ENCODE data around the gene RBM28. TPM values are rescaled to one million over a fixed set of nuclear protein-coding genes. Genes with fewer than 3 reads are reported as not detected.

The RBM28 gene
- polyA plus RNA-seq, 1 experiment = 14.8 TPM

DNA sequence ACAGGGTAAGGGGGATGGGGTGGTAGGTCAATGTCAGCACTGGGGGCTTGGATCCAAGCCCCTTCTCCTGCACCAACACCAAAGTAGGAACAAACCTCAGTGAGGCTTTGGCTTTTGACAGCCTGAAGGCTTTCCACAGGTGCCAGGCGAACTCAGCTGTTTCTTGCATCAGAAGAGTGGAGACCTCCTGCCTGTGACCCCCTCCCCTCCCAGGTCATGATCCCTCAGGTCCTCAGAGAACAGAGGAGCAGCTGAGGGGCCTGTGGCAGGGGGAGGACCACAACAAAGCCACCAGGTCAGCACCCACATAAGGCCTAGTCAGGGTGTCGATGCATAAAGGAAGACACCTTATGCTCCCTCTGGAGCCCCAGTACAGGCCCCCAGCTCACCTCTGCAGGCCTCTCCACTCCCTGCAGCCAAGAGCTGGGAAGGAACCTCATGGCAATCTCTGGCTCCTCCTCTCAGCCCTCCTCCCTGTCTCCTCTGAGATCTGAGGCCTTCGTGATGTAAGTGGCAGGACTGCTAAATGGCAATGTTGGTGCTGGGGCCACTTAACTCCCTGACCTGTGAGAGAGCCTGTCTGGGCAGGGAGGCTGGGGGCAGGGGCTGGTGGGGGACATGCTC lies 36.9 kb upstream of the RBM28 start:
- Histone ChIP-seq H3K27me3 (ENCODE audit: control insufficient read depth, insufficient read depth, low read length) (peaks cover 2% of the 10 kb centered on the region), H3K4me3 (ENCODE audit: low read depth, low read length) (no peak overlapping the region), H3K36me3 (ENCODE audit: control insufficient read depth, insufficient read depth, low read length) (no peaks in the 10 kb centered on the region)
- TF ChIP-seq, protein P1, sequence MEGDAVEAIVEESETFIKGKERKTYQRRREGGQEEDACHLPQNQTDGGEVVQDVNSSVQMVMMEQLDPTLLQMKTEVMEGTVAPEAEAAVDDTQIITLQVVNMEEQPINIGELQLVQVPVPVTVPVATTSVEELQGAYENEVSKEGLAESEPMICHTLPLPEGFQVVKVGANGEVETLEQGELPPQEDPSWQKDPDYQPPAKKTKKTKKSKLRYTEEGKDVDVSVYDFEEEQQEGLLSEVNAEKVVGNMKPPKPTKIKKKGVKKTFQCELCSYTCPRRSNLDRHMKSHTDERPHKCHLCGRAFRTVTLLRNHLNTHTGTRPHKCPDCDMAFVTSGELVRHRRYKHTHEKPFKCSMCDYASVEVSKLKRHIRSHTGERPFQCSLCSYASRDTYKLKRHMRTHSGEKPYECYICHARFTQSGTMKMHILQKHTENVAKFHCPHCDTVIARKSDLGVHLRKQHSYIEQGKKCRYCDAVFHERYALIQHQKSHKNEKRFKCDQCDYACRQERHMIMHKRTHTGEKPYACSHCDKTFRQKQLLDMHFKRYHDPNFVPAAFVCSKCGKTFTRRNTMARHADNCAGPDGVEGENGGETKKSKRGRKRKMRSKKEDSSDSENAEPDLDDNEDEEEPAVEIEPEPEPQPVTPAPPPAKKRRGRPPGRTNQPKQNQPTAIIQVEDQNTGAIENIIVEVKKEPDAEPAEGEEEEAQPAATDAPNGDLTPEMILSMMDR (IDR thresholded peaks at IDR 0.05; ENCODE audit: insufficient read depth, low read depth, low read length) = no peak
- ChIA-PET POLR2A (no interaction called here), CTCF (interaction anchor here (0.8 to 16.7 kb wide), 4 partner anchors 9 to 33 kb away, joined by 3 to 422 read pairs (median 11); partner anchors contain the start of gene RBM28)
- DNase-seq (ENCODE audit: low read depth) = no peak

DNA sequence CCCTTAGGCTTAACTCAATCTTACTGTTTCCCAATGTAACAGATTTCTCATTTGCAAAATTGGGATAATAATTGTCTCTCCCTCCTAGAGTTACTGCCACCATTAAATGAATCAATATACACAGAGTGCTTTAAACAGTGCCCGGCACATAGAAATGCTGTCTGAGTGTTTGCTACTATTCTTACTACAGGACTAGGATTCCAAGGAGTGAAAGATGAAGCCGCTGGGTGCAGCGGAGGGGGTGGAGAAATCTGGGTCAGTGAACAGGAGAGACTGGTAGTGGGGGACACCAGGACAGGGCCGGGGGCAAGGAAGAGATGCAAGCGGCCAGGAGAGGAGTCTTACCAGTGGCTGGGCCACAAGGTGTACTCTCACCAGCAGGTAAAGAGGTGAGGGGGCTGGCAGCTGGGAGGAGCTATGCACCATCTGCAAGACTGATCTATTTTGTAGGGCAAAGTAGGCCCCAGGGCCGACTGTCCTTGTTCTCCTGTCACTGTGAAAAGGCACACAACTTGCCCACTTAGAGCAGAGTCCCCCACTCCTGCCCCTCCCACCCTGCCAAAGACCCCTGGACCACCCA lies 36.3 kb upstream of the RBM28 start:
- TF ChIP-seq, protein P1 (IDR thresholded peaks at IDR 0.05; ENCODE audit: insufficient read depth, low read depth, low read length) = no peak
- peaks cover 2% of the 10 kb centered on the region for H3K27me3 ChIP-seq (ENCODE audit: control insufficient read depth, insufficient read depth, low read length)
- CTCF ChIA-PET = interaction anchor here (0.8 to 16.7 kb wide), 4 partner anchors 9 to 33 kb away, joined by 3 to 422 read pairs (median 11); partner anchors contain the start of gene RBM28
- no peak overlapping the region for H3K4me3 ChIP-seq (ENCODE audit: low read depth, low read length)
- H3K36me3 ChIP-seq (ENCODE audit: control insufficient read depth, insufficient read depth, low read length) = no peaks in the 10 kb centered on the region
- POLR2A ChIA-PET = no interaction called here
- no peak for DNase-seq (ENCODE audit: low read depth)

DNA sequence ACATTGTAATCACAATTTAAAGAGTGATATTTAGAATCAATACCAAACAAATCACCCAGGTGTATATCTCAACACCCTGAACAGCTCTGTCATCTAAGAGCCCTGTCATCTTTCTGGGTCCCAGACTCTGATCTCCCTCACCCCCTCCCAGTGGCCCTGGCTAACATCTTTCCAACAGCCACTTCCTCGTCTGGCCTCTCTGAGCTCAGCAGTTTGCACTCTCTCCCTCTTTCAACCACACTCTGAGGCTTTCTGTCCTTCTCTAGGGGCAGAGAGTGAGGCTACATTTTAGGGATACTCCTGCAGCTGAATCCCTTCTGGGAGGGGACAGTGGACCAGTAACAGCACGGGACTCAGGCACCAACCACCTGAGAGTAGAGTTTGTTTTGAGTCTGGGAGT lies 34.9 kb upstream of the RBM28 start:
- no peak for DNase-seq (ENCODE audit: low read depth)
- 0 out of 2 replicates have a peak, but pooled peaks cover 2% of the 10 kb centered on the region for H3K27me3 ChIP-seq (ENCODE audit: control insufficient read depth, insufficient read depth, low read length)
- no peaks in the 10 kb centered on the region for H3K36me3 ChIP-seq (ENCODE audit: control insufficient read depth, insufficient read depth, low read length)
- H3K4me3 ChIP-seq (ENCODE audit: low read depth, low read length) = no peak overlapping the region
- ChIA-PET CTCF (interaction anchor here (0.6 to 16.7 kb wide), 4 partner anchors 9 to 629 kb away, joined by 3 to 422 read pairs (median 8); partner anchors contain the start of gene RBM28), POLR2A (no interaction called here)
- TF ChIP-seq, protein P1 (IDR thresholded peaks at IDR 0.05; ENCODE audit: insufficient read depth, low read depth, low read length) = no peak

DNA sequence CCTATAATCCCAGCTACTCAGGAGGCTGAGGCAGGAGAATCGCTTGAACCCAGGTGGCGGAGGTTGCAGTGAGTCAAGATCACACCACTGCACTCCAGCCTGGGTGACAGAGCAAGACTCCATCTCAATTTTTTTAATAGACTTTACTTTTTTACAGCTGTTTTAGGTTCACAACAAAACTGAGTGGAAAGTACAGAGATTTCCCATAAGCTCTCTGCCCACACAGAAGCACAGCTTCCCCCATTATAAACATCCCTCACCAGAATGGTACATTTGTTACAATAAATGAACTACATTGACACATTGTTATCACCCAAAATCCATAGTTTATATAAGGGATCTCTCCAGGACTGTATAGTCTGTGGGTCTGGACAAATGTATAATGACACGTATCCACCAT lies 32.4 kb upstream of the RBM28 start:
- DNase-seq (ENCODE audit: low read depth) = no peak
- CTCF ChIA-PET = interaction anchor here (0.9 to 7.1 kb wide), 4 partner anchors 11 to 29 kb away, joined by 3 to 45 read pairs (median 6); no protein-coding TSS in a partner anchor
- peaks cover 3% of the 10 kb centered on the region for H3K27me3 ChIP-seq (ENCODE audit: control insufficient read depth, insufficient read depth, low read length)
- no peaks in the 10 kb centered on the region for H3K36me3 ChIP-seq (ENCODE audit: control insufficient read depth, insufficient read depth, low read length)
- TF ChIP-seq, protein P1 (IDR thresholded peaks at IDR 0.05; ENCODE audit: insufficient read depth, low read depth, low read length) = no peak
- POLR2A ChIA-PET = no interaction called here
- no peak overlapping the region for H3K4me3 ChIP-seq (ENCODE audit: low read depth, low read length)

DNA sequence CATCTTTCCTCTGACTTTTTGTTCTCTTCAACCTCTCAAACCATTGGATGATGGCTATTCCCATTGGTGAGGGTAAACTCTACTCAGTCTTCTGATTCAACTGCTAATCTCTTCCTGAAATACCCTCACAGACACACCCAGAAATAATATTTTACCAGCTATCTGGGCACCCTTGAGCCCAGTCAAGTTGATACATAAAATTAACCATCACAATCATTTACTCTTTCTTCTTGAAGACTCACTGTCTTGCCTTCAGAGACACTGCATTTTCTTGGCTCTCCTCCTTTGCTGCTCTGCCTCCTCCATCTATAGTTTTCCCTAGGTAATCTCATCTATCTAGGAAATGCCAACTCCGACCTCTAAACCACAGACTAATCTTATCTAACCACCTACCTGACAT lies 30.3 kb upstream of the RBM28 start:
- no peak overlapping the region for H3K4me3 ChIP-seq (ENCODE audit: low read depth, low read length)
- no peaks in the 10 kb centered on the region for H3K36me3 ChIP-seq (ENCODE audit: control insufficient read depth, insufficient read depth, low read length)
- TF ChIP-seq, protein P1 (IDR thresholded peaks at IDR 0.05; ENCODE audit: insufficient read depth, low read depth, low read length) = no peak
- CTCF ChIA-PET = interaction anchor here (0.6 to 7.1 kb wide), 7 partner anchors 8 to 85 kb away, joined by 3 to 45 read pairs (median 5); no protein-coding TSS in a partner anchor
- POLR2A ChIA-PET = no interaction called here
- H3K27me3 ChIP-seq (ENCODE audit: control insufficient read depth, insufficient read depth, low read length) = peaks cover 3% of the 10 kb centered on the region
- DNase-seq (ENCODE audit: low read depth) = no peak
